Measurements from ENCODE around the gene IL6. TPM values are rescaled to one million over a fixed set of nuclear protein-coding genes. Genes with fewer than 3 reads are reported as not detected.
"Not testable (repeated sequence)": the region's sequence is repeated elsewhere in the genome, so short reads cannot be mapped to it uniquely, and the experiment has no call there.

IL6 gene
- total and polyA plus RNA-seq, 9 of the 15 experiments (the other 6 are each of a cell fraction or from before 2014, with no cell fraction given) = 0.76 to 2.9 (median 1.5) TPM

GRCh38 chr7:22707026-22707691 lies 19.8 kb upstream of the IL6 start (continued):
- TF ChIP-seq NCOR1 (IDR thresholded peaks at IDR 0.05) (peak; percentile 24; the same call in 1 of the 2 replicates), ZSCAN32 (CRISPR knock-in tag; IDR thresholded peaks at IDR 0.05) (0 out of 2 replicates have a peak, but pooled peaks have one; percentile 5), HLTF (IDR thresholded peaks at IDR 0.05) (0 out of 2 replicates have a peak, but pooled peaks have one; percentile 22), ATF3 (IDR thresholded peaks at IDR 0.05) (peak; percentile 40), ELF4 (CRISPR knock-in tag; IDR thresholded peaks at IDR 0.05) (peak; percentile 68; the same call in 1 of the 2 replicates), ZBTB11 (CRISPR knock-in tag; IDR thresholded peaks at IDR 0.05) (0 out of 6 replicates have a peak, but pooled peaks of 1 of the 3 experiments have one; percentile 23), ZFX (CRISPR knock-in tag; IDR thresholded peaks at IDR 0.05) (peak; percentile 31; the same call in 1 of the 2 replicates), EP400 (IDR thresholded peaks at IDR 0.05) (peak; percentile 32; the same call in 1 of the 2 replicates), TAF9B (IDR thresholded peaks at IDR 0.05; ENCODE audit: partially characterized antibody) (peak; percentile 14), PKNOX1 (IDR thresholded peaks at IDR 0.05) (peak; percentile 76)
- TF ChIP-seq ATF3 (CRISPR knock-in tag; conservative IDR thresholded peaks at IDR 0.05) = not testable (repeated sequence)
